GM23338 (cell line): ENCODE measurements around the gene TENM4. TPM values are rescaled to one million over a fixed set of nuclear protein-coding genes. Genes with fewer than 3 reads are reported as not detected.

Source experiments
- ETS1 ChIP-seq: IDR thresholded peaks from 2 replicates; pipeline ENCODE4 v1.6.1; 2016; ENCODE audit warnings: antibody characterized with exemption
- EZH2 ChIP-seq: fragments of 200-600 bp; sonication (generic); IDR thresholded peaks from one replicate; pipeline ENCODE4 v1.8.0; 2017; ENCODE audit warnings: antibody characterized with exemption, mild to moderate bottlenecking, low read depth; ENCODE audit not compliant: unreplicated experiment
- JUNB ChIP-seq: IDR thresholded peaks from one replicate; pipeline ENCODE4 v1.6.1; 2016; ENCODE audit warnings: antibody characterized with exemption; ENCODE audit not compliant: unreplicated experiment
- REST ChIP-seq: IDR thresholded peaks from one replicate; pipeline ENCODE4 v1.6.1; 2018; ENCODE audit warnings: antibody characterized with exemption; ENCODE audit not compliant: unreplicated experiment
- ZNF462 ChIP-seq: fragments of 250-450 bp; sonication (Bioruptor Pico); IDR thresholded peaks from 2 replicates; pipeline ENCODE4 v1.5.0; 2020; ENCODE audit warnings: mild to moderate bottlenecking, moderate library complexity
- polyA plus RNA-seq: library from polyadenylated mRNA; unstranded; fragments of >200 nt; fragmentation: Nextera tagmentation; extraction: Ambion mirVana; gene quantifications from 2 replicates; pipeline ENCODE4 v1.2.1, GENCODE V29; 2016
- total RNA-seq: library from RNA; depleted of rRNA; stranded (reverse); fragments of >200 nt; shearing (Covaris generic); gene quantifications from 2 replicates; pipeline ENCODE4 v1.2.3, GENCODE V29; 2014

TENM4 gene
- total and polyA plus RNA-seq, 2 experiments from 2014 or later: 7.3 TPM

GRCh38 chr11:79060081-79060953 lies 380.5 kb downstream of the TENM4 start (continued):
- TF ChIP-seq ZNF462 (CRISPR knock-in tag) (no peak), JUNB (no peak), ETS1 (no peak), EZH2 (no peak), REST (no peak)
